ENCODE measurements around the gene NEDD4.

The NEDD4 gene

GRCh38 chr15:55860468-55860867 lies 132.9 kb downstream of the NEDD4 start:
- TF ChIP-seq CTCF (IDR thresholded peaks at IDR 0.05; ENCODE audit: low read depth, low read length) = no peak

GRCh38 chr15:55859681-55860080 lies 133.7 kb downstream of the NEDD4 start:
- Histone ChIP-seq H3K4me3 (ENCODE audit: low read depth, low read length) (no peak overlapping the region), H3K9me3 (ENCODE audit: severe bottlenecking) (no peaks in the 10 kb centered on the region), H3K27ac (no peak overlapping the region), H3K36me3 (no peaks in the 10 kb centered on the region; the same call in 1 of the 2 replicates), H3K27me3 (ENCODE audit: insufficient read depth, low read depth, severe bottlenecking) (no peaks in the 10 kb centered on the region)
- TF ChIP-seq CTCF (IDR thresholded peaks at IDR 0.05; ENCODE audit: low read depth, low read length) = no peak
- no peak for DNase-seq

More at GRCh38 chr15:55860468-55860867, 132.9 kb downstream of the NEDD4 start:
- no peak overlapping the region for H3K4me3 ChIP-seq (ENCODE audit: low read depth, low read length)
- H3K9me3 ChIP-seq (ENCODE audit: severe bottlenecking) = no peaks in the 10 kb centered on the region
- no peaks in the 10 kb centered on the region; the same call in 1 of the 2 replicates for H3K36me3 ChIP-seq
- no peak for DNase-seq
- H3K27me3 ChIP-seq (ENCODE audit: insufficient read depth, low read depth, severe bottlenecking) = no peaks in the 10 kb centered on the region
- H3K27ac ChIP-seq = no peak overlapping the region

GRCh38 chr15:55858661-55859060 lies 134.8 kb downstream of the NEDD4 start:
- Histone ChIP-seq H3K9me3 (ENCODE audit: severe bottlenecking) (no peaks in the 10 kb centered on the region), H3K4me3 (ENCODE audit: low read depth, low read length) (no peak overlapping the region), H3K27me3 (ENCODE audit: insufficient read depth, low read depth, severe bottlenecking) (no peaks in the 10 kb centered on the region), H3K27ac (no peak overlapping the region), H3K36me3 (no peaks in the 10 kb centered on the region; the same call in none of the 2 replicates)
- DNase-seq = no peak
- no peak for TF ChIP-seq CTCF (IDR thresholded peaks at IDR 0.05; ENCODE audit: low read depth, low read length)

- no peak for DNase-seq
- Histone ChIP-seq H3K9me3 (ENCODE audit: severe bottlenecking) (no peaks in the 10 kb centered on the region), H3K27ac (no peak overlapping the region), H3K4me3 (ENCODE audit: low read depth, low read length) (no peak overlapping the region), H3K27me3 (ENCODE audit: insufficient read depth, low read depth, severe bottlenecking) (no peaks in the 10 kb centered on the region), H3K36me3 (peaks cover 3% of the 10 kb centered on the region)
- TF ChIP-seq CTCF (IDR thresholded peaks at IDR 0.05; ENCODE audit: low read depth, low read length) = no peak
Measured at GRCh38 chr15:55856506-55857164, 136.8 kb downstream of the NEDD4 start.

GRCh38 chr15:55853134-55853533 lies 140.3 kb downstream of the NEDD4 start:
- no peak overlapping the region for H3K27ac ChIP-seq
- peaks cover 5% of the 10 kb centered on the region for H3K36me3 ChIP-seq
- no peak for DNase-seq
- H3K27me3 ChIP-seq (ENCODE audit: insufficient read depth, low read depth, severe bottlenecking) = no peaks in the 10 kb centered on the region
- TF ChIP-seq CTCF (IDR thresholded peaks at IDR 0.05; ENCODE audit: low read depth, low read length) = no peak
- H3K9me3 ChIP-seq (ENCODE audit: severe bottlenecking) = no peaks in the 10 kb centered on the region
- H3K4me3 ChIP-seq (ENCODE audit: low read depth, low read length) = no peak overlapping the region

Measured in WERI-Rb-1 (cell line).